Left ventricle myocardium inferior (tissue), 1 donor: ENCODE results near the gene ZNF326. TPM values are rescaled to one million over a fixed set of nuclear protein-coding genes. Genes with fewer than 3 reads are reported as not detected.
A peak's percentile ranks its signal among the peaks of the same experiment; 100 is the strongest.

Experiments used
- DNase-seq: peaks from one replicate; pipeline ENCODE4 v3.0.0-alpha.2; 2020
- H3K27ac ChIP-seq: fragments of 200-600 bp; replicated peaks from 2 replicates; pipeline ENCODE4 v1.8.0; 2021
- H3K27me3 ChIP-seq: fragments of 200-600 bp; 2 replicates; pipeline ENCODE4 v1.8.0; 2021; ENCODE audit warnings: low read depth
- H3K36me3 ChIP-seq: fragments of 200-600 bp; 2 replicates; pipeline ENCODE4 v1.8.0; 2021
- H3K4me1 ChIP-seq: fragments of 200-600 bp; 2 replicates; pipeline ENCODE4 v1.8.0; 2021
- H3K4me3 ChIP-seq: fragments of 200-600 bp; 2 replicates; pipeline ENCODE4 v1.8.0; 2021; ENCODE audit warnings: mild to moderate bottlenecking, moderate library complexity
- H3K9me3 ChIP-seq: fragments of 200-600 bp; replicated peaks from 2 replicates; pipeline ENCODE4 v1.8.0; 2021
- intact Hi-C: fragments of 100-400 bp; cut with micrococcal nuclease; formaldehyde crosslinking; loops from one replicate; pipeline ENCODE4 v1.11.0; 2022
- long read RNA-seq: library from polyadenylated mRNA; unstranded; transcript quantifications from one replicate; pipeline ENCODE4 v2.0.0, GENCODE V29; 2021
- total RNA-seq: library from RNA; stranded (reverse); fragmentation: NEBNext Ultra II Directional; extraction: Animal tissue kit (Norgen Biotek cat#: 25700); gene quantifications from one replicate; pipeline ENCODE4 v1.2.1, GENCODE V29; 2021
- TF ChIP-seq, protein P1 (sequence below): fragments of 200-600 bp; IDR thresholded peaks from 2 replicates; pipeline ENCODE4 v1.8.0; 2021; ENCODE audit warnings: antibody characterized with exemption, mild to moderate bottlenecking, borderline replicate concordance
- donor health status: DM: no; HTN: yes; CAD: no; lungs with severe emphysema.

The ZNF326 gene, protein sequence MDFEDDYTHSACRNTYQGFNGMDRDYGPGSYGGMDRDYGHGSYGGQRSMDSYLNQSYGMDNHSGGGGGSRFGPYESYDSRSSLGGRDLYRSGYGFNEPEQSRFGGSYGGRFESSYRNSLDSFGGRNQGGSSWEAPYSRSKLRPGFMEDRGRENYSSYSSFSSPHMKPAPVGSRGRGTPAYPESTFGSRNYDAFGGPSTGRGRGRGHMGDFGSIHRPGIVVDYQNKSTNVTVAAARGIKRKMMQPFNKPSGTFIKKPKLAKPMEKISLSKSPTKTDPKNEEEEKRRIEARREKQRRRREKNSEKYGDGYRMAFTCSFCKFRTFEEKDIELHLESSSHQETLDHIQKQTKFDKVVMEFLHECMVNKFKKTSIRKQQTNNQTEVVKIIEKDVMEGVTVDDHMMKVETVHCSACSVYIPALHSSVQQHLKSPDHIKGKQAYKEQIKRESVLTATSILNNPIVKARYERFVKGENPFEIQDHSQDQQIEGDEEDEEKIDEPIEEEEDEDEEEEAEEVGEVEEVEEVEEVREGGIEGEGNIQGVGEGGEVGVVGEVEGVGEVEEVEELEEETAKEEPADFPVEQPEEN
- total RNA-seq = 18.1 TPM
- long read RNA-seq, transcript ZNF326-201 (12 exons, 2,729 nt) = major isoform, 12 of 19 reads
- long read RNA-seq, partial matches to known transcripts = 2 of 19 reads
- long read RNA-seq, other reads (novel, unspliced or antisense) = 3 of 19 reads

DNA sequence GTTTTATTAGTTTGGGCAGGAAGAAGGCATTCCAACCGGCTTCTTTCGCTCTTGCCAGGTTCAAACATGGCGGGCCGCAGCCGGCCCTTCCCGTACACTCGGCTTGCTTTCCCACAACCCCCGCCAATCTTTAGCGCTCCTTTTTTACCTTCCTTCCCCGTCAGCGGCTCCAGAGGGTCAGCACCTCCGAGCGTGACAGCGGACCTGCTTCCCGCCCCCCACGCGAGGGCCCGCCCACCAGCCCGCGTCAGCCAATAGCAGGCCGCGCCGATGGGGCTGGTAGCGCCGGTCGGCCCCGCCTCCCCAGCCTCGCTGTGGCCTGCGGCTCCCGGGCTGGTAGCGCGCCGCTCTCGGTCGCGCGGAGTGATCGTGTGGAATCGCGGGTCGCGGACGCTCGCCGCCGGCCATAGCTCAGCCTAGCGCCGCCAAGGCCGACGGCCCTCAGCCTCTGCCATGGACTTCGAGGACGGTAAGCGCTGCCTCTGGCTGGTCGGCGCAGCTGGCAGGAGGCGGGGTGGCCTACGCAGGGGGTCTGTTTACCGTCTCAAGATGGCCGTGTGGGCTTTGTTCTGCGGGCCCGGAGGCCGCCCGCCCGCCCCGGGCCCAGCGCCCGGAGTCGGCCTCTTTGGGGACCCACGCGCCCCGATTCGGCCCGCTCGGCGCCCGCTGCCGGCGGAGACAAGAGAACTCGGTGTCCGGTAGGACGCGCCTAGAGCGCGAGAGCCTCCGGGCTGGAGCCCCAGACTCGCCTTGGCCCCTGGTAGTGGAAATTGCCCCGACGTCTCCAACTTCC is at the start of gene ZNF326:
ZNF326 (plus strand) TSS at position 306 of the 793 bp plus-strand sequence; CDS start at position 454, 148 bp downstream.
- Histone ChIP-seq H3K4me3 (peak within 1 kb of the TSS; percentile 95), H3K36me3 (no peaks in the 10 kb centered on the region), H3K27me3 (no peaks in the 10 kb centered on the region), H3K4me1 (peaks cover 55% of the 10 kb centered on the region), H3K9me3 (no peaks in the 10 kb centered on the region), H3K27ac (peak within 1 kb of the TSS; percentile 98)
- intact Hi-C loops = no loop called here
- TF ChIP-seq, protein P1, sequence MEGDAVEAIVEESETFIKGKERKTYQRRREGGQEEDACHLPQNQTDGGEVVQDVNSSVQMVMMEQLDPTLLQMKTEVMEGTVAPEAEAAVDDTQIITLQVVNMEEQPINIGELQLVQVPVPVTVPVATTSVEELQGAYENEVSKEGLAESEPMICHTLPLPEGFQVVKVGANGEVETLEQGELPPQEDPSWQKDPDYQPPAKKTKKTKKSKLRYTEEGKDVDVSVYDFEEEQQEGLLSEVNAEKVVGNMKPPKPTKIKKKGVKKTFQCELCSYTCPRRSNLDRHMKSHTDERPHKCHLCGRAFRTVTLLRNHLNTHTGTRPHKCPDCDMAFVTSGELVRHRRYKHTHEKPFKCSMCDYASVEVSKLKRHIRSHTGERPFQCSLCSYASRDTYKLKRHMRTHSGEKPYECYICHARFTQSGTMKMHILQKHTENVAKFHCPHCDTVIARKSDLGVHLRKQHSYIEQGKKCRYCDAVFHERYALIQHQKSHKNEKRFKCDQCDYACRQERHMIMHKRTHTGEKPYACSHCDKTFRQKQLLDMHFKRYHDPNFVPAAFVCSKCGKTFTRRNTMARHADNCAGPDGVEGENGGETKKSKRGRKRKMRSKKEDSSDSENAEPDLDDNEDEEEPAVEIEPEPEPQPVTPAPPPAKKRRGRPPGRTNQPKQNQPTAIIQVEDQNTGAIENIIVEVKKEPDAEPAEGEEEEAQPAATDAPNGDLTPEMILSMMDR = no peak
- DNase-seq = peak; percentile 97

DNA sequence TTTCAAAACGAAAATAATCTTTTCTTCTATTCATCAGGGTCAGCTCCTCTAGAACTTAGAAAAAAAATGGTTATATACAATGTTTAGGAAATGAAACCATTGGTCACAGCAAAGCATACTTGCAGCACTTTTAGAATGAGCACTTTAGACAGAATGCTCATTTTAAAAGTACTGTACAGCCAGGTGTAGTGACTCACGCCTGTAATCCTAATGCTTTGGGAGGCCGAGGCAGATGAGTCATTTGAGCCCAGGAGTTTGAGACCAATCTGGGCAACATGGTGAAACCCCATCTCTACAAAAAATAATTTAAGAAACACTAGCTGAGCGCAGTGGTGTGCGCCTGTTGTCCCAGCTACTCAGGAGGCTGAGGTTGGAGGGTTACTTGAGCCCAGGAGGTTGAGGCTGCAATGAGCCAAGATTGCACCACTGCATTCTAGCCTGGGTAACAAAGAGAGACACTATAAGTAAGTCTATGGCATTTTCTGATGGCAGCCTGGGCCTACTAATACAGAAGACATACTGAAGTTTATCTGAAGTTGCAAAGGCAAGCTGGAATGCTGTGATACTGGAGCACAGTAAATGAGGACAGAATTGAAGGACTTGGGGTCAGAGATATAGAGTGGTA is 48.9 kb upstream of the ZNF326 start:
- no peaks in the 10 kb centered on the region for H3K4me1 ChIP-seq
- H3K36me3 ChIP-seq = no peaks in the 10 kb centered on the region
- no peak overlapping the region for H3K27ac ChIP-seq
- no peak for DNase-seq
- H3K27me3 ChIP-seq = no peaks in the 10 kb centered on the region
- TF ChIP-seq, protein P1 = no peak
- H3K9me3 ChIP-seq = no peaks in the 10 kb centered on the region
- intact Hi-C loops = no loop called here
- H3K4me3 ChIP-seq = no peak overlapping the region

DNA sequence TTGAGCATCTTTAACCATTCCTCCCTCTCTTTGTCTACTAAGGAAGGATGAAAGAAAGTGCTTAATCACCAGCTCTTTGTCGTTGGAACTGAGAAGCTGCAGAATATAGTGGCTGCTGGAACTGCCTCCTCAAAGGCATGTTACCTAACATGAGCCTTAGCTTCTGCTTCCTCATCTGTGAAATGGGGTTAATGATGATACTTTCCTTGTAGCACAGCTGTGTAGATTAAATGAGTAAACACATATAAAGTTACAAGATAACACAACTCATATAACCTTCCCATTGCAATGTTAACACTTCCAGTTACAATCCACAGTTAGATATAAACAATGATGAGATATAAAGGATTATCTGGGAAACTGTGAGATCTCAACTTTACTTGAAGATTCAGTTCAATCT is 48.4 kb upstream of the ZNF326 start:
- no peaks in the 10 kb centered on the region for H3K4me1 ChIP-seq
- no peak overlapping the region for H3K4me3 ChIP-seq
- H3K27ac ChIP-seq = no peak overlapping the region
- no peak for DNase-seq
- intact Hi-C loops = no loop called here
- H3K27me3 ChIP-seq = no peaks in the 10 kb centered on the region
- TF ChIP-seq, protein P1 = no peak
- no peaks in the 10 kb centered on the region for H3K9me3 ChIP-seq
- no peaks in the 10 kb centered on the region for H3K36me3 ChIP-seq

DNA sequence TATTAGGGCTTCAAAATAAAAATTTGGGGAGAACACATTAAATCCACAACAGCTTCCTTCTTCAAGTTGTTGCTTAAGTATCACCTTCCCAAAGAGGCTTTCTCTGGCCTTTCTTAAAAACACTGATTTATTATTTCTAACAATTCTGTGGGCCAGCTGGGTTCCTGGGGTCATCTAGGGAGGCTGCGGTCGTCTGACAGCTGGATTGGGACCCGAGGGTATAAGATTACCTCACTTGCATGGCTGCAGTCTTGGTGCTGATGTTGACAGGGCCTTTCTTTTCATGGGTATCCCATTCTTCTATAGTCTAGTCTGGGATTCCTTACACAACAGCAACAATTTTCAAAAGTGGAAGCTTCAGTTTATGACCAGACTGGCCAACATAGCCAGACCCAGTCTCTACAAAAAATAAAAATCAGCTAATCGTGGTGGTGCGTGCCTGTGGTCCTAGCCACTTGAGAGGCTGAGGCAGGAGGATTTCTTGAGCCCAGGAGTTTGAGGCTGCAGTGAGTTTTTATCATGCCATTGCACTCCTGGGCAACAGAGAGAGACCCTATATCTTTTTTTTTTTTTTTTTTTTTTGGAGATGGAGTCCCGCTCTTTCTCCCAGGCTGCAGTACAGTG is 46.1 kb upstream of the ZNF326 start:
- Histone ChIP-seq H3K27ac (no peak overlapping the region), H3K36me3 (no peaks in the 10 kb centered on the region), H3K27me3 (no peaks in the 10 kb centered on the region), H3K9me3 (no peaks in the 10 kb centered on the region), H3K4me1 (peaks cover 4% of the 10 kb centered on the region), H3K4me3 (no peak overlapping the region)
- intact Hi-C loops = no loop called here
- DNase-seq = no peak
- TF ChIP-seq, protein P1 = no peak
